Activated B cell treated with CpG ODN at 0.5 μM for 24 hours (primary cell): ENCODE data around the gene C3orf20. TPM values are rescaled to one million over a fixed set of nuclear protein-coding genes. Genes with fewer than 3 reads are reported as not detected.

Experiments used
- ATAC-seq: fragments of 200-7000 bp; cut with Tn5 transposase; one replicate; pipeline ENCODE4 v1.10.0; 2021; ENCODE audit warnings: low read depth, mild to moderate bottlenecking, moderate library complexity
- CTCF ChIA-PET: fragments of 350-600 bp; sonication (Branson Sonifier 250); formaldehyde crosslinking; loops from one replicate; lab custom pipeline; 2021; ENCODE audit warnings: antibody characterized with exemption; lab: Charles Lee
- POLR2A ChIA-PET: fragments of 350-600 bp; sonication (Branson Sonifier 250); formaldehyde crosslinking; loops from one replicate; lab custom pipeline; 2021; ENCODE audit warnings: antibody characterized with exemption; lab: Charles Lee
- DNase-seq: peaks from one replicate; pipeline ENCODE4 v3.0.0; 2022
- H3K27ac Mint-ChIP-seq: one replicate; pipeline ENCODE4 v1.8.0; 2020; ENCODE audit warnings: mixed read lengths
- H3K27me3 Mint-ChIP-seq: one replicate; pipeline ENCODE4 v1.8.0; 2021; ENCODE audit warnings: mixed read lengths
- H3K36me3 Mint-ChIP-seq: one replicate; pipeline ENCODE4 v1.8.0; 2021; ENCODE audit warnings: low read depth, mixed read lengths
- H3K4me1 Mint-ChIP-seq: one replicate; pipeline ENCODE4 v1.8.0; 2021; ENCODE audit warnings: mixed read lengths
- H3K4me3 Mint-ChIP-seq: one replicate; pipeline ENCODE4 v1.8.0; 2020; ENCODE audit warnings: mild to moderate bottlenecking, mixed read lengths
- H3K9me3 Mint-ChIP-seq: one replicate; pipeline ENCODE4 v1.8.0; 2020; ENCODE audit warnings: mixed read lengths
- CTCF ChIP-seq: fragments of 200-600 bp; IDR thresholded peaks from one replicate; pipeline ENCODE4 v1.8.0; 2022; ENCODE audit warnings: antibody characterized with exemption, mild to moderate bottlenecking
- intact Hi-C: fragments of 100-400 bp; cut with micrococcal nuclease; formaldehyde crosslinking; loops from one replicate; pipeline ENCODE4 v1.15.1; 2024
- total RNA-seq: library from RNA; stranded (reverse); gene quantifications from 2 replicates; pipeline ENCODE4 v1.2.3, GENCODE V29; 2022

Gene C3orf20
- total RNA-seq, 1 donor from 2014 or later, result 0.16 TPM

- POLR2A ChIA-PET, result no interaction called here
- Mint-ChIP-seq H3K36me3 (no peaks in the 10 kb centered on the region), H3K27me3 (peaks cover 28% of the 10 kb centered on the region), H3K4me1 (no peaks in the 10 kb centered on the region), H3K27ac (no peak overlapping the region), H3K4me3 (no peak overlapping the region), H3K9me3 (peaks cover 2% of the 10 kb centered on the region)
- no peak for ATAC-seq
- intact Hi-C loops, result no loop called here
- no peak for TF ChIP-seq CTCF
- CTCF ChIA-PET, result no interaction called here
- no peak for DNase-seq
Measured at GRCh38 chr3:14794435-14794834, 119.5 kb downstream of the C3orf20 start.

GRCh38 chr3:14795996-14796395, 121.1 kb downstream of the C3orf20 start:
- ChIA-PET CTCF (no interaction called here), POLR2A (no interaction called here)
- Mint-ChIP-seq H3K9me3 (peaks cover 2% of the 10 kb centered on the region), H3K4me1 (no peaks in the 10 kb centered on the region), H3K27me3 (peaks cover 22% of the 10 kb centered on the region), H3K27ac (no peak overlapping the region), H3K4me3 (no peak overlapping the region), H3K36me3 (no peaks in the 10 kb centered on the region)
- intact Hi-C loops, result no loop called here
- TF ChIP-seq CTCF, result no peak
- DNase-seq (no peak), ATAC-seq (no peak)

- intact Hi-C loops, result no loop called here
- no peak overlapping the region for H3K4me3 Mint-ChIP-seq
- no peak overlapping the region for H3K27ac Mint-ChIP-seq
- peaks cover 17% of the 10 kb centered on the region for H3K27me3 Mint-ChIP-seq
- H3K4me1 Mint-ChIP-seq, result no peaks in the 10 kb centered on the region
- ATAC-seq (no peak), DNase-seq (no peak)
- no peaks in the 10 kb centered on the region for H3K36me3 Mint-ChIP-seq
- TF ChIP-seq CTCF, result no peak
- POLR2A ChIA-PET, result no interaction called here
- H3K9me3 Mint-ChIP-seq, result peaks cover 2% of the 10 kb centered on the region
- CTCF ChIA-PET, result no interaction called here
Measured at GRCh38 chr3:14796403-14797077, 121.6 kb downstream of the C3orf20 start.

- CTCF ChIA-PET, result no interaction called here
- peaks cover 2% of the 10 kb centered on the region for H3K9me3 Mint-ChIP-seq
Measured at GRCh38 chr3:14797731-14798130, 122.8 kb downstream of the C3orf20 start.

GRCh38 chr3:14798231-14798630, 123.3 kb downstream of the C3orf20 start:
- ATAC-seq, result no peak
- no peak for TF ChIP-seq CTCF
- Mint-ChIP-seq H3K36me3 (no peaks in the 10 kb centered on the region), H3K4me1 (no peaks in the 10 kb centered on the region), H3K9me3 (peaks cover 2% of the 10 kb centered on the region), H3K27ac (no peak overlapping the region), H3K4me3 (no peak overlapping the region), H3K27me3 (peaks cover 19% of the 10 kb centered on the region)
- ChIA-PET CTCF (no interaction called here), POLR2A (no interaction called here)
- intact Hi-C loops, result no loop called here
- DNase-seq, result no peak

More at GRCh38 chr3:14797731-14798130, 122.8 kb downstream of the C3orf20 start:
- Mint-ChIP-seq H3K4me1 (no peaks in the 10 kb centered on the region), H3K27me3 (peaks cover 17% of the 10 kb centered on the region), H3K4me3 (no peak overlapping the region), H3K27ac (no peak overlapping the region), H3K36me3 (no peaks in the 10 kb centered on the region)
- intact Hi-C loops, result no loop called here
- POLR2A ChIA-PET, result no interaction called here
- TF ChIP-seq CTCF, result no peak
- ATAC-seq (no peak), DNase-seq (no peak)
